ENCODE data around the gene CDCP1. TPM values are rescaled to one million over a fixed set of nuclear protein-coding genes. Genes with fewer than 3 reads are reported as not detected.

The CDCP1 gene
- total RNA-seq, 1 donor from 2014 or later: 53.5 TPM

GRCh38 chr3:45123581-45124269 is 22.5 kb downstream of the CDCP1 start:
- TF ChIP-seq CTCF (conservative IDR thresholded peaks at IDR 0.05; ENCODE audit: low read depth, low read length): no peak
- no peak overlapping the region for H3K4me3 ChIP-seq (ENCODE audit: low read depth, low read length)
- DNase-seq (ENCODE audit: low read depth): peak; percentile 97

DNA sequence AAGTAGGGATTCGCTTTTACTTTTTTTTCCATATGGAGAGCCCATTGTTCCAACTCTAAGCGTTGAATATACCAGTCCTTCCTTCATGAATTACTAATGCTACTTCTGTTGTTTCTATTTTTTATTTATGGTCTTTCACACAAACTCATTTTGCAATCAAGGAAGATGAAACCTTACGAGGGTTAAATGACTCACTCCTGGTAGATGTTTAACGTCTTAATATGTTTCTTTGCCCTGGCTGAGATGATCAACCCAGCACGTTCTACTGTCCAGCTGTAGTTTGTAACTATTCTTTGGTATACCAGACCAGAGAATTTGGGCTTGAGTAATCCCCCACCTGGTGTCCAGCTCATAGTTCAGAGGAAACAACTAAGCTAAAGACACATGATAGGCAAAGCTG is 23.1 kb downstream of the CDCP1 start:
- H3K4me3 ChIP-seq (ENCODE audit: low read depth, low read length): no peak overlapping the region
- TF ChIP-seq CTCF (conservative IDR thresholded peaks at IDR 0.05; ENCODE audit: low read depth, low read length): no peak

DNA sequence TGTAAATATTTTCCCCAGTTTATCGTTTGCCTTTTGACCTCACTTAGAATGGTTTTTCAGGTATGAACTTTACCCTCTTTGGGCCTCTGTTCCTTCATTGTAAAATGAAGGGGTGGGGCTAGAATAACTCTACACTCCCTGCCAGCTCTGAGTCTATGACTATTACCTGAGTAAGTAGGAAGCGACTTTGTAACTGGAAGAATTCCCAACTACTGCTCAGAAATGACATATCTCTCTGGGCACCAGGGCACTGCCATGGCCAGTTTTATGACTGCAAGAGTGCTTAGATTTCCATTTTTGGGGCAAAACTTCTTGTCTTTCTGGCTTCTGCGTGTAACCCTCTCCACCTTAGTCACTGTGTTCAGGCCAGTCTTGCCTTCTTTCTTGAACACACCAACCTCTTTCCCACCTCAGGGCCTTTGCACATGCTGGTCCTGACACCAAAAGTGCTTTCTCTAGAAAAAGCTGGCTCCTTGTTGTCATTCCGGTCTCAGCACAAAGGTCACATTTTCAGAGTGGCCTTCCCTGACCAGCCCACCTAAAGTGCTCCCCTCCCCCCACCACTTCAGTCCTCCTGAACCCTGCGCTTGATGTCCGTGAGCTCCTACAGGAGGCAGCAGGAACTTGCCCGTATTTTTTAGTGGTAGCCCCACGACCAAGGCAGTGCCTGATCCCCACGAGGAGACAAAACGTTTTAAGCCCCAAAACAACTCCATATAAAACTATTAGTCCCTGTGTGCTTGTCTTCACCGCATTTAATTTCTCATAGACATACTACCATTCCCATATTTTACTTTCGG is 25.6 kb downstream of the CDCP1 start:
- no peak for DNase-seq (ENCODE audit: low read depth)
- TF ChIP-seq CTCF (conservative IDR thresholded peaks at IDR 0.05; ENCODE audit: low read depth, low read length): no peak
- no peak overlapping the region for H3K4me3 ChIP-seq (ENCODE audit: low read depth, low read length)

More for the DNA sequence above, 23.1 kb downstream of the CDCP1 start:
- DNase-seq (ENCODE audit: low read depth): peak; percentile 92

- no peak for TF ChIP-seq CTCF (conservative IDR thresholded peaks at IDR 0.05; ENCODE audit: low read depth, low read length)
- no peak overlapping the region for H3K4me3 ChIP-seq (ENCODE audit: low read depth, low read length)
- no peak for DNase-seq (ENCODE audit: low read depth)
Observed at GRCh38 chr3:45119824-45120358, 26.3 kb downstream of the CDCP1 start.

DNA sequence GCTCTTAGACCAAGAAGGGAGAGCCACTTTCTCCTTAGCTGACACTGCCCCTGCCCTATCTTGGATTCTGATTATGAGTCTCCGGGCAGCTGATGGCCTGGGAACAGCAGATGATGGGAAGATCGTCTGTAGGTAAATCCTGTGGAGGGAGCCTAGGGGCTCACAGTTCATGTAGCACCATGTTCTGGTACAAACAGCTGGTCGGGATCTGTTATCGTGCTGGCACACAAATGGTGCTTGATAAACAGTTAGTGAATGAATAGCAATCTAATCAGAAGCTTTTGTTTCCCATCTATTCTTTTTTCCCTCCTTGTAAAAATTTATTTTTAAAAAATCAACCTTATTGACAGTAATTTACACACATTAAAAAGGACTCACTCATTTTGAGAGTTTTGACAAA is 26.8 kb downstream of the CDCP1 start:
- TF ChIP-seq CTCF (conservative IDR thresholded peaks at IDR 0.05; ENCODE audit: low read depth, low read length): no peak
- DNase-seq (ENCODE audit: low read depth): no peak
- H3K4me3 ChIP-seq (ENCODE audit: low read depth, low read length): no peak overlapping the region

- no peak overlapping the region for H3K4me3 ChIP-seq (ENCODE audit: low read depth, low read length)
- TF ChIP-seq CTCF (conservative IDR thresholded peaks at IDR 0.05; ENCODE audit: low read depth, low read length): no peak
- no peak for DNase-seq (ENCODE audit: low read depth)
Observed at GRCh38 chr3:45118615-45119071, 27.5 kb downstream of the CDCP1 start.
